Hepatocyte (in vitro differentiated cells): ENCODE measurements around the gene PYCR2. TPM values are rescaled to one million over a fixed set of nuclear protein-coding genes. Genes with fewer than 3 reads are reported as not detected.
A peak's percentile ranks its signal among the peaks of the same experiment; 100 is the strongest.

ENCODE experiments used
- DNase-seq: peaks from one replicate; pipeline ENCODE4 v3.0.0-alpha.2; 2016; ENCODE audit warnings: low spot score
- H2AFZ ChIP-seq: fragments of 200-600 bp; sonication (generic); 2 replicates; pipeline ENCODE4 v1.6.0; 2016; ENCODE audit warnings: antibody characterized with exemption, mild to moderate bottlenecking
- H3K27ac ChIP-seq: fragments of 200-600 bp; sonication (generic); 2 replicates; pipeline ENCODE4 v1.5.1; 2016; ENCODE audit warnings: mild to moderate bottlenecking
- H3K27me3 ChIP-seq: fragments of 200-600 bp; sonication (generic); 2 replicates; pipeline ENCODE4 v1.6.1; 2016
- H3K36me3 ChIP-seq: fragments of 200-600 bp; sonication (generic); replicated peaks from 2 replicates; pipeline ENCODE4 v1.5.1; 2016; ENCODE audit warnings: low read depth; ENCODE audit not compliant: insufficient read depth
- H3K4me1 ChIP-seq: fragments of 200-600 bp; sonication (generic); 2 replicates; pipeline ENCODE4 v1.5.1; 2016; ENCODE audit warnings: mild to moderate bottlenecking, moderate library complexity; ENCODE audit not compliant: insufficient read depth
- H3K4me2 ChIP-seq: fragments of 200-600 bp; sonication (generic); 2 replicates; pipeline ENCODE4 v1.6.0; 2016
- H3K4me3 ChIP-seq: fragments of 200-600 bp; sonication (generic); 2 replicates; pipeline ENCODE4 v1.5.1; 2016; ENCODE audit warnings: mild to moderate bottlenecking
- H3K79me2 ChIP-seq: fragments of 200-600 bp; sonication (generic); 2 replicates; pipeline ENCODE4 v1.6.0; 2017; ENCODE audit warnings: mild to moderate bottlenecking
- H3K9me2 ChIP-seq: fragments of 200-600 bp; sonication (generic); replicated peaks from 2 replicates; pipeline ENCODE4 v1.6.0; 2017; ENCODE audit warnings: mild to moderate bottlenecking; ENCODE audit not compliant: insufficient read depth
- H3K9me3 ChIP-seq: fragments of 200-600 bp; sonication (generic); 2 replicates; pipeline ENCODE4 v1.5.1; 2016; ENCODE audit warnings: low read depth, mild to moderate bottlenecking
- H4K20me1 ChIP-seq: fragments of 200-600 bp; sonication (generic); 2 replicates; pipeline ENCODE4 v1.6.0; 2016; ENCODE audit warnings: mild to moderate bottlenecking; ENCODE audit not compliant: insufficient read depth, poor library complexity, severe bottlenecking
- CTCF ChIP-seq: fragments of 200-600 bp; sonication (generic); IDR thresholded peaks from 2 replicates; pipeline ENCODE4 v1.5.1; 2016; ENCODE audit warnings: antibody characterized with exemption, mild to moderate bottlenecking; ENCODE audit not compliant: poor library complexity
- EZH2 ChIP-seq: fragments of 200-600 bp; sonication (generic); IDR thresholded peaks from 2 replicates; pipeline ENCODE4 v1.6.1; 2016; ENCODE audit warnings: antibody characterized with exemption, mild to moderate bottlenecking, borderline replicate concordance
- EZH2phosphoT487 ChIP-seq: fragments of 200-600 bp; sonication (generic); IDR thresholded peaks from one replicate; pipeline ENCODE4 v1.6.1; 2018; ENCODE audit warnings: antibody characterized with exemption, mild to moderate bottlenecking, low read depth, moderate library complexity; ENCODE audit not compliant: unreplicated experiment, severe bottlenecking
- WGBS: methylation state at CpG from one replicate; pipeline ENCODE4 v1.1.6; 2016; ENCODE audit warnings: low lambda C conversion rate; ENCODE audit errors: missing lambda C conversion rate; 5-methylcytosine and 5-hydroxymethylcytosine counted together
- microRNA-seq: library from miRNA; unstranded; fragments of <30 nt; microRNA quantifications from one replicate; pipeline ENCODE4, GENCODE V29; 2017
- polyA plus RNA-seq: library from polyadenylated mRNA; unstranded; fragments of >200 nt; fragmentation: Nextera tagmentation; extraction: Ambion mirVana; gene quantifications from 2 replicates; pipeline ENCODE4 v1.2.1, GENCODE V29; 2016
- small RNA-seq: library from RNA; depleted of rRNA; stranded (forward); fragments of <200 nt; gene quantifications from one replicate; pipeline ENCODE3, GENCODE V24; 2014
- total RNA-seq: library from RNA; depleted of rRNA; stranded (reverse); fragments of >200 nt; gene quantifications from 2 replicates; pipeline ENCODE4 v1.2.3, GENCODE V29; 2014

PYCR2 gene
- total and polyA plus RNA-seq, 2 experiments from 2014 or later, result 33.5 to 49.2 TPM

- Histone ChIP-seq H3K9me3 (no peaks in the 10 kb centered on the region), H3K27ac (peak overlapping the region; percentile 31), H3K27me3 (no peaks in the 10 kb centered on the region), H3K4me1 (peaks cover 24% of the 10 kb centered on the region), H3K4me3 (no peak overlapping the region), H3K9me2 (no peaks in the 10 kb centered on the region), H4K20me1 (no peaks in the 10 kb centered on the region), H3K79me2 (peaks cover 14% of the 10 kb centered on the region), H3K36me3 (no peaks in the 10 kb centered on the region), H2AFZ (no peak overlapping the region), H3K4me2 (peak overlapping the region; percentile 21)
- no peak for TF ChIP-seq EZH2phosphoT487
- DNase-seq, result no peak
- 63% methylated on average over 11 of the region's 11 CpGs for WGBS
Observed at GRCh38 chr1:225871359-225872074, 52.5 kb downstream of the PYCR2 start.

- H3K36me3 ChIP-seq, result no peaks in the 10 kb centered on the region
- H3K9me3 ChIP-seq, result no peaks in the 10 kb centered on the region
- DNase-seq, result no peak
- peaks cover 14% of the 10 kb centered on the region for H3K79me2 ChIP-seq
- TF ChIP-seq EZH2phosphoT487 (no peak), CTCF (no peak), EZH2 (no peak)
- no peak overlapping the region for H3K4me3 ChIP-seq
- H2AFZ ChIP-seq, result no peak overlapping the region
- no peak overlapping the region for H3K27ac ChIP-seq
- H3K9me2 ChIP-seq, result no peaks in the 10 kb centered on the region
- peaks cover 29% of the 10 kb centered on the region for H3K4me1 ChIP-seq
- no peaks in the 10 kb centered on the region for H4K20me1 ChIP-seq
- 38% methylated on average over 3 of the region's 3 CpGs for WGBS
- no peak overlapping the region for H3K4me2 ChIP-seq
- no peaks in the 10 kb centered on the region for H3K27me3 ChIP-seq
Observed at GRCh38 chr1:225870911-225871310, 53.1 kb downstream of the PYCR2 start.

Small RNA genes lying within 50 kb of the gene (microRNA-seq; reads per million reads assigned to microRNA genes)
- gene MIR6741, result 3.6 reads per million

Small RNA genes lying within 50 kb of the gene (small RNA-seq; reads per million reads assigned to genes)
- not detected for gene AL117348.1
- gene NDUFA3P3, result not detected

Other genes with a start within 250 kb of the PYCR2 start
- 414 and 445 TPM in 2 replicates for gene SRP9, start 146.4 kb downstream of the PYCR2 start, total RNA-seq
- gene SRP9, start 146.4 kb downstream of the PYCR2 start, polyA plus RNA-seq, result 309 and 360 TPM in 2 replicates
- gene EPHX1, start 114.1 kb downstream of the PYCR2 start, total RNA-seq, result 122 and 133 TPM in 2 replicates
- gene EPHX1, start 114.1 kb downstream of the PYCR2 start, polyA plus RNA-seq, result 102 and 138 TPM in 2 replicates
- gene TMEM63A, start 41.9 kb downstream of the PYCR2 start, total RNA-seq, result 35.8 and 47.5 TPM in 2 replicates
- gene TMEM63A, start 41.9 kb downstream of the PYCR2 start, polyA plus RNA-seq, result 38.8 and 58.8 TPM in 2 replicates
- gene LEFTY1, start 35.1 kb downstream of the PYCR2 start, total RNA-seq, result 3.8 and 5.8 TPM in 2 replicates
- gene LEFTY1, start 35.1 kb downstream of the PYCR2 start, polyA plus RNA-seq, result 3.9 and 4.5 TPM in 2 replicates
- gene LEFTY2, start 17.0 kb upstream of the PYCR2 start, total RNA-seq, result 0.16 and 0.60 TPM in 2 replicates
- gene LEFTY2, start 17.0 kb upstream of the PYCR2 start, polyA plus RNA-seq, result 0.55 and 1.1 TPM in 2 replicates
- gene SDE2, start 75.1 kb upstream of the PYCR2 start, total RNA-seq, result 24.2 and 27.3 TPM in 2 replicates
- 14.0 and 14.6 TPM in 2 replicates for gene SDE2, start 75.1 kb upstream of the PYCR2 start, polyA plus RNA-seq
- 617 and 722 TPM in 2 replicates for gene H3-3A, start 138.5 kb upstream of the PYCR2 start, total RNA-seq
- gene H3-3A, start 138.5 kb upstream of the PYCR2 start, polyA plus RNA-seq, result 528 and 543 TPM in 2 replicates